HG03342 (cell line): ENCODE results near the gene MRPL14.
"Not testable (repeated sequence)": the region's sequence is repeated elsewhere in the genome, so short reads cannot be mapped to it uniquely, and the experiment has no call there.

Experiments
- ATAC-seq: cut with Tn5 transposase; IDR thresholded peaks from one replicate; pipeline ENCODE4 v1.9.1; 2021; ENCODE audit warnings: mild to moderate bottlenecking, moderate library complexity; ENCODE audit not compliant: unreplicated experiment

Gene MRPL14

GRCh38 chr6:44150317-44150917 is 23.2 kb upstream of the MRPL14 start:
- ATAC-seq: no peak

- ATAC-seq: no peak
Observed at GRCh38 chr6:44149369-44150012, 22.2 kb upstream of the MRPL14 start.

GRCh38 chr6:44148306-44148705 is 21.1 kb upstream of the MRPL14 start:
- no peak for ATAC-seq

DNA sequence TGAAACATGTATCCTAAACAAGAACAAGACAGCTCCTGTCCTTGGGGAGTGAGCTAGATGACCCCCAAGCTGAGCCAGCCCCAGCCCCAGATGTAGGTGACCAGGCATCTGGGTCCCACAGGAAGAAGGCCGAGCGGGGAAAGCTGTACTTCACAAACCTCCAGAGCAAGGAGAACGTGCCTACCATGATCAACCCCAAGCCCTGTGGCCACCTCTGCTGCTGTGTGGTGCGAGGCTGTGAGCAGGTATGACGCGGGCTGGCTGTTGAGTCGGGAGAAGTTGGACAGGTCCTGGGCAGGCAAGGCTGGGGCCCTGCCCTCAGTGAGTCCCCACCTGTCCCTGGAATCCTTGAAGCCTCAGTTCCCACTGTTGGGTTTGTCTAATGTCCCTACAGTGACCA is 20.0 kb upstream of the MRPL14 start:
- no peak for ATAC-seq

DNA sequence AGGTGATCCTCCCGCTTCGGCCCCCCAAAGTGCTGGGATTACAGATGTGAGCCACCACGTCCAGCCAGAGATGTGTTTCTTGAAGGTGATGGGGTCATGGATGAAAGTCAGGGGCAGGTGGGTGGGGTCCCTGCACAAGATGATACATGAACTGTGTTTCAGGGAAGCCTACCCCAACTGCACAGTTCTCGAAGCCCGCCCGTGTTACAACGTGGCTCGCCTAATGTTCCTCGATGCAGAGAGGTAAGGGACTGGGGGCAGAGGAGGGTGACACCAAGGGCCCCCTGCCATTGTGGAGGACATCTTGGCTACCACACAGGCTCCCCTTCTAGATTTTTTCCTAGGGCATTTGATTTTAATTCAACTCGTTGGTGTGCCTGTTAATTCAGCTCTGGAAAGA is 19.4 kb upstream of the MRPL14 start:
- ATAC-seq: no peak

GRCh38 chr6:44145839-44146238 is 18.6 kb upstream of the MRPL14 start:
- no peak for ATAC-seq

DNA sequence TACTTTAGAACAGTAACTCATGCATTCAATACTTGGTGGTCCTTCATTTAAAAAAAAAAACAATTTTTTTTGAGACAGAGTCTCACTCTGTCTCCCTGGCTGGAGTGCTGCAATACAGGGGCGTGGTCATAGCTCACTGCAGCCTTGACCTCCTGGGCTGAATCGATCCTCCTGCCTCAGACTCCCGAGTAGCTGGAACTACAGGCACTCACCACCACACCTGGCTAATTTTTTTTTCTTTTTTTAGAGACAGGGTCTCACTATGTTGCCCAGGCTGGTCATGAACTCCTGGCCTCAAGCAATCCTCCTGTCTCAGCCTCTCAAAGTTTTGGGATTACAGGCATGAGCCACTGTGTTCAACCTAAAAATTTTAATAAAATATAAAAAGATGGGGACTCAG is 17.3 kb upstream of the MRPL14 start:
- ATAC-seq: not testable (repeated sequence)

- no peak for ATAC-seq
Observed at GRCh38 chr6:44143731-44144130, 16.5 kb upstream of the MRPL14 start.

- ATAC-seq: no peak
Observed at GRCh38 chr6:44142835-44143234, 15.6 kb upstream of the MRPL14 start.

DNA sequence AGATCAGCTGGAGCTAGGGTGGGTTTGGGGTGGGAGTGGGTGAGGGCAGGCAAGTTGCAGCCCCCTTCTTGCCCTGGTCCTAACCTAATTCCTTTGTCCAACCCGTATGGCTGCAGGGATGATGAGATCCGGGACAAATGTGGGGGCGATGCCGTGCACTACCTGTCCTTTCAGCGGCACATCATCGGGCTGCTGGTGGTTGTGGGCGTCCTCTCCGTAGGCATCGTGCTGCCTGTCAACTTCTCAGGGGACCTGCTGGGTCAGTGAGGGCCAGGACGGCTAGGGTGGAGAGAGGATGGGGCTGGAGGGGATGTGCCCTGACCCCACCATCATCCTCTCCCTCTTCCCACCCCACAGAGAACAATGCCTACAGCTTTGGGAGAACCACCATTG is 12.1 kb upstream of the MRPL14 start:
- no peak for ATAC-seq

- ATAC-seq: no peak
Observed at GRCh38 chr6:44138717-44139350, 11.6 kb upstream of the MRPL14 start.

DNA sequence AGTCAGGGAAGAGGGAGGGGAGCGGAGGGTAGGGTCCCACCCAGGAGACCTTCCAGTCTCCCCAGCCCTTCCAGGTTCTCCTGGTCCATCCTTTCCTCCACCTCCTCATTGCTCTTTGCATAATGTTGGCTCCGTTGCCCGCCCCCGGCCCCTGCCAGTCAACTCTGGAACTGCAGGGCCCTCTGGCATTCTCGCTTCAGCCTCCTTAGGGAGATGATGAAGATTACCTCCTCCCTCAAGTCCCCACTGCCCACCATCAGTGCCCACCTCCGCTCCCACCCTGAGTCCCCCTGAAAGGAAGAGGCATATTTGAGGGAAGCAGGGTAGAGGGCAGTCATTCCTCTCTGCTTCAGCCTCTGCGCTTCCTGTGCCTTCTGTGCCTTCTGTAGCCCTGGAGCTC is 8.6 kb upstream of the MRPL14 start:
- ATAC-seq: no peak

- ATAC-seq: no peak
Observed at GRCh38 chr6:44135173-44135758, 8.0 kb upstream of the MRPL14 start.

- no peak for ATAC-seq
Observed at GRCh38 chr6:44133981-44134711, 6.9 kb upstream of the MRPL14 start.

GRCh38 chr6:44133003-44133931 is 6.0 kb upstream of the MRPL14 start:
- no peak for ATAC-seq

DNA sequence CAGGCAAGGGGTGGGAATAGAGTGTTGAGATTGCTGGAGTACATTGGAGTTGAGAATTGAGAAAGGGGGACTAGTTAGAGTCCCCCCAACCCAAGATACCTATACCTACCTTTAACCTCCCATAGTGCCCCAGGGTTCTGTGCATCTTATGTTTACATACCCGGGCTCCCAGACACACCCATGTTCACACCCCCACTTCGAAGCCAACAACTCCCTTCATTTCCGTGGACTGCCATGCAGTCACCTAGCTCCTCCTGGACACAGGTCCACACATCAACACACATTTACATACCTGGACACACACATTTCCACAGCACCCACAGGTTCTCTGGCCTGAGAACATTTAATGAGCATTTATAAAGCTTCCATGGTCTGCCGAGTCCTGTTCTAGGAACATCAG is 5.2 kb upstream of the MRPL14 start:
- ATAC-seq: no peak

- no peak for ATAC-seq
Observed at GRCh38 chr6:44131892-44132291, 4.6 kb upstream of the MRPL14 start.

DNA sequence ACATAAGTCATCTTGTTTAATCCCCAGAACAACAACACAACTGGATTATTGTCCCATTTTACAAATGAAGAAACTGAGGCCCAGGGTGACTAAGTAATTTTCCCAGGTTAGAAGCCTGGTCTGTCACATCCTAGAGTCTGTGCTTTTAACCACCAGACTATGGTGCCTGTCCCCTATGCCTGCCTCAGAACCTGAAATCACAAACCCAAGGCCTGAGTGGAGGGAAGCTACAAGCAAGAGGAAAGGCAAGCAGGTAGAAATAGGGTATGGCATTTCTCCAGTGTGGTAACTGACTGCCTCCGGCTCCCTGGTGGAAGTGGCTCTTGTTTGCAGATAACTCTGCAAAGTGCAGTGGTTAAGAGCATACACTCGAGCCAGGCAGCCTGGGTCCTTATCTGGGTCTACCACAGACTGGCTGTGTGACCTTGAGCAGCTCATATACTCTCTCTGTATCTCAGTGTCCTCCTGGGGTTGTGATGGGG is 2.6 kb upstream of the MRPL14 start:
- no peak for ATAC-seq

GRCh38 chr6:44128020-44128917 is 1.0 kb upstream of the MRPL14 start:
- no peak for ATAC-seq
